Prostate gland (tissue), 2 donors: Measurements from ENCODE around the gene BRD7.

Source experiments
- CTCF ChIP-seq, 4 experiments: fragments of 200-600 bp in 2 of 4; fragments of 450-650 bp in 2 of 4; sonication (generic) in 2 of 4; IDR thresholded peaks; 1 replicate in 3 of 4; 2 replicates in 1 of 4; pipeline ENCODE4 v1.5.1; 2016 to 2019; ENCODE audit warnings: antibody characterized with exemption in 4 of 4, mild to moderate bottlenecking in 2 of 4, moderate library complexity in 2 of 4
- POLR2A ChIP-seq: fragments of 450-650 bp; IDR thresholded peaks from one replicate; pipeline ENCODE4 v1.6.1; 2016; ENCODE audit warnings: antibody characterized with exemption, mild to moderate bottlenecking
- POLR2AphosphoS5 ChIP-seq: sonication (generic); formaldehyde crosslinking; IDR thresholded peaks from one replicate; pipeline ENCODE4 v1.6.1; 2017; ENCODE audit warnings: antibody characterized with exemption

- TF ChIP-seq CTCF (IDR thresholded peaks at IDR 0.05) (no peak), POLR2AphosphoS5 (no peak), POLR2A (no peak)
These were observed 30.6 kb upstream of the BRD7 start for GRCh38 chr16:50399411-50399810.
